GM23338 (cell line): Measurements from ENCODE around the gene ISL2. TPM values are rescaled to one million over a fixed set of nuclear protein-coding genes. Genes with fewer than 3 reads are reported as not detected.

ENCODE experiments used
- ATAC-seq: fragments of 200-7000 bp; cut with Tn5 transposase; 3 replicates; pipeline ENCODE4 v1.9.1; 2020
- DNase-seq: peaks from one replicate; pipeline ENCODE4 v3.0.0-alpha.2; 2015; ENCODE audit warnings: low spot score
- H2AFZ ChIP-seq: fragments of 200-600 bp; sonication (generic); 2 replicates; pipeline ENCODE4 v1.8.0; 2016; ENCODE audit warnings: antibody characterized with exemption, mild to moderate bottlenecking, moderate library complexity
- H3F3A ChIP-seq: fragments of 200-600 bp; sonication (generic); replicated peaks from 2 replicates; pipeline ENCODE4 v1.8.0; 2017; ENCODE audit warnings: antibody characterized with exemption, mixed run types, low read depth
- H3K27ac ChIP-seq: fragments of 200-600 bp; sonication (generic); 2 replicates; pipeline ENCODE4 v1.6.1; 2016; ENCODE audit warnings: low read depth
- H3K27me3 ChIP-seq: fragments of 200-600 bp; sonication (generic); 2 replicates; pipeline ENCODE4 v1.8.0; 2016; ENCODE audit warnings: mild to moderate bottlenecking, mixed run types, moderate library complexity; ENCODE audit not compliant: insufficient read depth
- H3K36me3 ChIP-seq: fragments of 200-600 bp; sonication (generic); 2 replicates; pipeline ENCODE4 v1.8.0; 2016; ENCODE audit warnings: mild to moderate bottlenecking; ENCODE audit not compliant: insufficient read depth
- H3K4me1 ChIP-seq: fragments of 200-600 bp; sonication (generic); 2 replicates; pipeline ENCODE4 v1.8.0; 2016; ENCODE audit warnings: mild to moderate bottlenecking, moderate library complexity; ENCODE audit not compliant: insufficient read depth
- H3K4me2 ChIP-seq: fragments of 200-600 bp; sonication (generic); 2 replicates; pipeline ENCODE4 v1.7.1; 2017; ENCODE audit warnings: mixed run types
- H3K4me3 ChIP-seq: fragments of 200-600 bp; sonication (generic); 2 replicates; pipeline ENCODE4 v1.6.1; 2016; ENCODE audit warnings: mixed run types
- H3K79me2 ChIP-seq: fragments of 200-600 bp; sonication (generic); replicated peaks from 2 replicates; pipeline ENCODE4 v1.8.0; 2017; ENCODE audit warnings: mild to moderate bottlenecking; ENCODE audit not compliant: insufficient read depth
- H3K9me2 ChIP-seq: fragments of 200-600 bp; sonication (generic); 2 replicates; pipeline ENCODE4 v1.8.0; 2017; ENCODE audit not compliant: insufficient read depth
- H4K20me1 ChIP-seq: fragments of 200-600 bp; sonication (generic); replicated peaks from 2 replicates; pipeline ENCODE4 v1.8.0; 2017; ENCODE audit warnings: mild to moderate bottlenecking; ENCODE audit not compliant: insufficient read depth
- H3K27ac Mint-ChIP-seq: 2 replicates; pipeline ENCODE4 v1.8.0; 2020; ENCODE audit warnings: inconsistent platforms, mild to moderate bottlenecking, moderate library complexity, mixed read lengths
- H3K27me3 Mint-ChIP-seq: 3 replicates; pipeline ENCODE4 v1.8.0; 2022; ENCODE audit warnings: low read depth, mild to moderate bottlenecking, moderate library complexity, mixed read lengths, inconsistent platforms; ENCODE audit not compliant: insufficient read depth, poor library complexity
- H3K36me3 Mint-ChIP-seq: 3 replicates; pipeline ENCODE4 v1.8.0; 2021; ENCODE audit warnings: low read depth, mild to moderate bottlenecking, inconsistent platforms, moderate library complexity, mixed read lengths
- H3K4me1 Mint-ChIP-seq: 3 replicates; pipeline ENCODE4 v1.8.0; 2020; ENCODE audit warnings: mild to moderate bottlenecking, inconsistent platforms, mixed read lengths
- H3K4me3 Mint-ChIP-seq: 3 replicates; pipeline ENCODE4 v1.8.0; 2021; ENCODE audit warnings: moderate library complexity, mild to moderate bottlenecking, inconsistent platforms, mixed read lengths
- H3K9me3 Mint-ChIP-seq: 3 replicates; pipeline ENCODE4 v1.8.0; 2020; ENCODE audit warnings: moderate library complexity, mild to moderate bottlenecking, inconsistent platforms, mixed read lengths
- CTCF ChIP-seq, 2 experiments: fragments of 200-600 bp in 1 of 2; sonication (generic) in 1 of 2; conservative IDR thresholded peaks; 2 replicates each; pipeline versions ENCODE4 v1.5.1 to v1.6.1; 2016 to 2017; ENCODE audit warnings: antibody characterized with exemption in 2 of 2, low read depth in 2 of 2, mild to moderate bottlenecking in 2 of 2, moderate library complexity in 1 of 2
- EZH2 ChIP-seq: fragments of 200-600 bp; sonication (generic); IDR thresholded peaks from one replicate; pipeline ENCODE4 v1.8.0; 2017; ENCODE audit warnings: antibody characterized with exemption, mild to moderate bottlenecking, low read depth; ENCODE audit not compliant: unreplicated experiment
- EZH2phosphoT487 ChIP-seq: fragments of 200-600 bp; sonication (generic); IDR thresholded peaks from one replicate; pipeline ENCODE4 v1.8.1; 2018; ENCODE audit warnings: antibody characterized with exemption; ENCODE audit not compliant: unreplicated experiment
- JUNB ChIP-seq: IDR thresholded peaks from one replicate; pipeline ENCODE4 v1.6.1; 2016; ENCODE audit warnings: antibody characterized with exemption; ENCODE audit not compliant: unreplicated experiment
- NANOG ChIP-seq: IDR thresholded peaks from 2 replicates; pipeline ENCODE4 v1.6.1; 2016; ENCODE audit warnings: antibody characterized with exemption, borderline replicate concordance
- POLR2AphosphoS5 ChIP-seq: IDR thresholded peaks from 2 replicates; pipeline ENCODE4 v1.6.1; 2016; ENCODE audit warnings: antibody characterized with exemption, low read depth
- polyA plus RNA-seq: library from polyadenylated mRNA; unstranded; fragments of >200 nt; fragmentation: Nextera tagmentation; extraction: Ambion mirVana; gene quantifications from 2 replicates; pipeline ENCODE4 v1.2.1, GENCODE V29; 2016
- total RNA-seq: library from RNA; depleted of rRNA; stranded (reverse); fragments of >200 nt; shearing (Covaris generic); gene quantifications from 2 replicates; pipeline ENCODE4 v1.2.3, GENCODE V29; 2014
- TF ChIP-seq, protein P1 (sequence below): IDR thresholded peaks from 2 replicates; pipeline ENCODE4 v1.6.1; 2016; ENCODE audit warnings: antibody characterized with exemption
- TF ChIP-seq, protein P2 (sequence below): IDR thresholded peaks from one replicate; pipeline ENCODE4 v1.6.1; 2018; ENCODE audit warnings: antibody characterized with exemption; ENCODE audit not compliant: unreplicated experiment

The ISL2 gene
- total and polyA plus RNA-seq, 2 experiments from 2014 or later: 0.65 to 2.7 TPM

- peak overlapping the region; percentile 86 for H3K4me2 ChIP-seq
- no peak for TF ChIP-seq JUNB
- peak; percentile 45 for TF ChIP-seq EZH2phosphoT487
- peak; percentile 27 to 30; a peak in 3 of 4 replicates for TF ChIP-seq CTCF (conservative IDR thresholded peaks at IDR 0.05; ENCODE audit: low read depth in 2 of 2)
- TF ChIP-seq, protein P1, sequence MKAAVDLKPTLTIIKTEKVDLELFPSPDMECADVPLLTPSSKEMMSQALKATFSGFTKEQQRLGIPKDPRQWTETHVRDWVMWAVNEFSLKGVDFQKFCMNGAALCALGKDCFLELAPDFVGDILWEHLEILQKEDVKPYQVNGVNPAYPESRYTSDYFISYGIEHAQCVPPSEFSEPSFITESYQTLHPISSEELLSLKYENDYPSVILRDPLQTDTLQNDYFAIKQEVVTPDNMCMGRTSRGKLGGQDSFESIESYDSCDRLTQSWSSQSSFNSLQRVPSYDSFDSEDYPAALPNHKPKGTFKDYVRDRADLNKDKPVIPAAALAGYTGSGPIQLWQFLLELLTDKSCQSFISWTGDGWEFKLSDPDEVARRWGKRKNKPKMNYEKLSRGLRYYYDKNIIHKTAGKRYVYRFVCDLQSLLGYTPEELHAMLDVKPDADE: no peak
- TF ChIP-seq, protein P2, sequence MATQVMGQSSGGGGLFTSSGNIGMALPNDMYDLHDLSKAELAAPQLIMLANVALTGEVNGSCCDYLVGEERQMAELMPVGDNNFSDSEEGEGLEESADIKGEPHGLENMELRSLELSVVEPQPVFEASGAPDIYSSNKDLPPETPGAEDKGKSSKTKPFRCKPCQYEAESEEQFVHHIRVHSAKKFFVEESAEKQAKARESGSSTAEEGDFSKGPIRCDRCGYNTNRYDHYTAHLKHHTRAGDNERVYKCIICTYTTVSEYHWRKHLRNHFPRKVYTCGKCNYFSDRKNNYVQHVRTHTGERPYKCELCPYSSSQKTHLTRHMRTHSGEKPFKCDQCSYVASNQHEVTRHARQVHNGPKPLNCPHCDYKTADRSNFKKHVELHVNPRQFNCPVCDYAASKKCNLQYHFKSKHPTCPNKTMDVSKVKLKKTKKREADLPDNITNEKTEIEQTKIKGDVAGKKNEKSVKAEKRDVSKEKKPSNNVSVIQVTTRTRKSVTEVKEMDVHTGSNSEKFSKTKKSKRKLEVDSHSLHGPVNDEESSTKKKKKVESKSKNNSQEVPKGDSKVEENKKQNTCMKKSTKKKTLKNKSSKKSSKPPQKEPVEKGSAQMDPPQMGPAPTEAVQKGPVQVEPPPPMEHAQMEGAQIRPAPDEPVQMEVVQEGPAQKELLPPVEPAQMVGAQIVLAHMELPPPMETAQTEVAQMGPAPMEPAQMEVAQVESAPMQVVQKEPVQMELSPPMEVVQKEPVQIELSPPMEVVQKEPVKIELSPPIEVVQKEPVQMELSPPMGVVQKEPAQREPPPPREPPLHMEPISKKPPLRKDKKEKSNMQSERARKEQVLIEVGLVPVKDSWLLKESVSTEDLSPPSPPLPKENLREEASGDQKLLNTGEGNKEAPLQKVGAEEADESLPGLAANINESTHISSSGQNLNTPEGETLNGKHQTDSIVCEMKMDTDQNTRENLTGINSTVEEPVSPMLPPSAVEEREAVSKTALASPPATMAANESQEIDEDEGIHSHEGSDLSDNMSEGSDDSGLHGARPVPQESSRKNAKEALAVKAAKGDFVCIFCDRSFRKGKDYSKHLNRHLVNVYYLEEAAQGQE: no peak
- TF ChIP-seq NANOG: no peak
- peak; percentile 91 for TF ChIP-seq EZH2
- no peak for TF ChIP-seq POLR2AphosphoS5
- no peak overlapping the region for H3K27ac Mint-ChIP-seq
- H3K4me3 ChIP-seq: peak overlapping the region; percentile 50
- H3K4me1 Mint-ChIP-seq: peaks cover 48% of the 10 kb centered on the region
- ATAC-seq: peak; percentile 14
- DNase-seq: peak; percentile 78
- H3K36me3 ChIP-seq: no peaks in the 10 kb centered on the region
- H2AFZ ChIP-seq: peak overlapping the region; percentile 94
- H3K4me3 Mint-ChIP-seq: peak overlapping the region; percentile 75
- no peaks in the 10 kb centered on the region for H3K9me2 ChIP-seq
- H3K79me2 ChIP-seq: no peaks in the 10 kb centered on the region
- peaks cover 12% of the 10 kb centered on the region for H3F3A ChIP-seq
- H3K27ac ChIP-seq: no peak overlapping the region
- peaks cover 28% of the 10 kb centered on the region for H4K20me1 ChIP-seq
- H3K27me3 Mint-ChIP-seq: peaks cover 96% of the 10 kb centered on the region
- H3K4me1 ChIP-seq: peaks cover 52% of the 10 kb centered on the region
- peaks cover 8% of the 10 kb centered on the region for H3K9me3 Mint-ChIP-seq
- peaks cover 97% of the 10 kb centered on the region for H3K27me3 ChIP-seq
- peaks cover 2% of the 10 kb centered on the region; the same call in 1 of the 3 replicates for H3K36me3 Mint-ChIP-seq
These were observed 4.3 kb downstream of the ISL2 start for GRCh38 chr15:76340803-76341365.
